Common myeloid progenitor, CD34-positive (primary cell): ENCODE data around the gene OVCH1.
A peak's percentile ranks its signal among the peaks of the same experiment; 100 is the strongest.

Source experiments
- CTCF ChIA-PET: fragments of 350-600 bp; sonication (Branson Sonifier 250); formaldehyde crosslinking; loops from one replicate; lab custom pipeline; 2021; ENCODE audit warnings: antibody characterized with exemption; lab: Charles Lee
- POLR2A ChIA-PET: fragments of 350-600 bp; sonication (Branson Sonifier 250); formaldehyde crosslinking; loops from one replicate; lab custom pipeline; 2021; ENCODE audit warnings: antibody characterized with exemption; lab: Charles Lee
- DNase-seq, 3 donors: peaks; one replicate each; pipeline versions ENCODE4 v3.0.0 to v3.0.0-alpha.2; 2013
- H3K27ac ChIP-seq, 2 experiments: 1 replicate in 1 of 2; 2 replicates in 1 of 2; pipeline ENCODE4 v1.7.0; 2013; ENCODE audit warnings: inconsistent platforms in 2 of 2, low read length in 2 of 2, mild to moderate bottlenecking in 2 of 2, low read depth in 1 of 2, moderate library complexity in 1 of 2; ENCODE audit not compliant: severe bottlenecking in 2 of 2, insufficient read depth in 1 of 2, poor library complexity in 1 of 2
- H3K27me3 ChIP-seq, 5 experiments: replicated peaks in 2 of 5; 1 replicate in 3 of 5; 2 replicates in 2 of 5; pipeline versions ENCODE4 v1.6.1 to v1.7.0; 2013; ENCODE audit warnings: low read length in 4 of 5, mild to moderate bottlenecking in 2 of 5, moderate library complexity in 2 of 5, inconsistent platforms in 1 of 5; ENCODE audit not compliant: insufficient read depth in 5 of 5, control insufficient read depth in 4 of 5
- H3K36me3 ChIP-seq, 4 experiments: 1 replicate in 2 of 4; 2 replicates in 2 of 4; pipeline versions ENCODE4 v1.6.1 to v1.7.0; 2013; ENCODE audit warnings: low read length in 3 of 4, control low read depth in 1 of 4, mild to moderate bottlenecking in 1 of 4; ENCODE audit not compliant: control insufficient read depth in 4 of 4, insufficient read depth in 4 of 4
- H3K4me1 ChIP-seq, 4 experiments: 1 replicate in 3 of 4; 2 replicates in 1 of 4; pipeline versions ENCODE4 v1.6.1 to v1.7.1; 2013; ENCODE audit warnings: low read length in 3 of 4, mild to moderate bottlenecking in 3 of 4, control low read depth in 1 of 4, inconsistent platforms in 1 of 4, moderate library complexity in 1 of 4; ENCODE audit not compliant: control insufficient read depth in 4 of 4, insufficient read depth in 4 of 4; ENCODE audit errors: control extremely low read depth in 1 of 4
- H3K4me3 ChIP-seq, 7 experiments: 1 replicate in 4 of 7; 2 replicates in 3 of 7; pipeline versions ENCODE4 v1.5.1 to v1.7.0; 2013; ENCODE audit warnings: mild to moderate bottlenecking in 7 of 7, low read length in 6 of 7, moderate library complexity in 6 of 7, inconsistent platforms in 2 of 7, low read depth in 2 of 7, control low read depth in 1 of 7; ENCODE audit not compliant: insufficient read depth in 4 of 7, control insufficient read depth in 1 of 7; ENCODE audit errors: extremely low read depth in 1 of 7
- H3K9me3 ChIP-seq, 5 experiments: 1 replicate in 4 of 5; 2 replicates in 1 of 5; pipeline versions ENCODE4 v1.6.1 to v1.7.1; 2013; ENCODE audit warnings: low read length in 4 of 5, mild to moderate bottlenecking in 2 of 5, inconsistent platforms in 1 of 5, low read depth in 1 of 5, moderate library complexity in 1 of 5; ENCODE audit not compliant: control insufficient read depth in 4 of 5, insufficient read depth in 2 of 5; ENCODE audit errors: control extremely low read depth in 1 of 5
- WGBS: methylation state at CpG from one replicate; pipeline ENCODE4 v1.1.5; 2013; ENCODE audit not compliant: insufficient coverage; 5-methylcytosine and 5-hydroxymethylcytosine counted together

OVCH1 gene

GRCh38 chr12:29519585-29520182 is 22.2 kb upstream of the OVCH1 start:
- DNase-seq, result peak; percentile 48 to 77 (median 63)
- POLR2A ChIA-PET, result no interaction called here
- no peak overlapping the region for H3K4me3 ChIP-seq
- H3K27me3 ChIP-seq, result no peaks in the 10 kb centered on the region
- CTCF ChIA-PET, result interaction anchor here (1.0 to 1.8 kb wide), 12 partner anchors 8 to 1332 kb away, joined by 3 to 8 read pairs (median 4); no protein-coding TSS in a partner anchor
- no peaks in the 10 kb centered on the region for H3K9me3 ChIP-seq
- no peaks in the 10 kb centered on the region for H3K36me3 ChIP-seq
- H3K4me1 ChIP-seq, result no peaks in the 10 kb centered on the region
- no peak overlapping the region for H3K27ac ChIP-seq

GRCh38 chr12:29518407-29518806 is 20.9 kb upstream of the OVCH1 start:
- DNase-seq, result no peak
- Histone ChIP-seq H3K4me1 (no peaks in the 10 kb centered on the region), H3K27me3 (peaks cover 0 to 2% (median 0%) of the 10 kb centered on the region in 5 experiments), H3K4me3 (no peak overlapping the region), H3K36me3 (no peaks in the 10 kb centered on the region), H3K9me3 (no peaks in the 10 kb centered on the region), H3K27ac (no peak overlapping the region)
- 83% methylated on average over 1 of the region's 2 CpGs for WGBS
- CTCF ChIA-PET, result interaction anchor here (1.2 to 1.6 kb wide), 6 partner anchors 9 to 1329 kb away, joined by 3 to 8 read pairs (median 4); no protein-coding TSS in a partner anchor
- POLR2A ChIA-PET, result no interaction called here

- CTCF ChIA-PET, result interaction anchor here (1.4 kb wide), 1 partner anchor 1290 kb away, joined by 3 read pairs; no protein-coding TSS in a partner anchor
- Histone ChIP-seq H3K27me3 (peaks cover 0 to 2% (median 0%) of the 10 kb centered on the region in 5 experiments), H3K27ac (no peak overlapping the region), H3K4me3 (no peak overlapping the region), H3K36me3 (no peaks in the 10 kb centered on the region), H3K9me3 (no peaks in the 10 kb centered on the region), H3K4me1 (no peaks in the 10 kb centered on the region)
- no peak for DNase-seq
- POLR2A ChIA-PET, result no interaction called here
- 88% methylated on average over 6 of the region's 7 CpGs for WGBS
These were observed 19.8 kb upstream of the OVCH1 start for GRCh38 chr12:29517264-29517663.

- ChIA-PET CTCF (interaction anchor here (0.9 to 1.4 kb wide), 3 partner anchors 1197 to 1291 kb away, joined by 3 read pairs; no protein-coding TSS in a partner anchor), POLR2A (no interaction called here)
- Histone ChIP-seq H3K4me1 (no peaks in the 10 kb centered on the region), H3K27me3 (peaks cover 0 to 2% (median 0%) of the 10 kb centered on the region in 5 experiments), H3K4me3 (no peak overlapping the region), H3K27ac (no peak overlapping the region), H3K36me3 (no peaks in the 10 kb centered on the region), H3K9me3 (no peaks in the 10 kb centered on the region)
- 86% methylated on average over 2 of the region's 2 CpGs for WGBS
- DNase-seq, result no peak
These were observed 19.0 kb upstream of the OVCH1 start for GRCh38 chr12:29516431-29516875.

- 92% methylated on average over 5 of the region's 6 CpGs for WGBS
- DNase-seq, result no peak
- Histone ChIP-seq H3K4me3 (no peak overlapping the region), H3K36me3 (no peaks in the 10 kb centered on the region), H3K4me1 (no peaks in the 10 kb centered on the region), H3K27me3 (peaks cover 0 to 2% (median 0%) of the 10 kb centered on the region in 5 experiments), H3K9me3 (no peaks in the 10 kb centered on the region), H3K27ac (no peak overlapping the region)
- POLR2A ChIA-PET, result no interaction called here
- CTCF ChIA-PET, result interaction anchor here (0.6 to 1.3 kb wide), 3 partner anchors 12 to 1149 kb away, joined by 3 to 4 read pairs (median 4); no protein-coding TSS in a partner anchor
These were observed 13.2 kb upstream of the OVCH1 start for GRCh38 chr12:29510591-29511185.

GRCh38 chr12:29509503-29509902 is 12.0 kb upstream of the OVCH1 start:
- no peak for DNase-seq
- H3K27ac ChIP-seq, result no peak overlapping the region
- no peaks in the 10 kb centered on the region for H3K4me1 ChIP-seq
- H3K4me3 ChIP-seq, result no peak overlapping the region
- no peaks in the 10 kb centered on the region for H3K36me3 ChIP-seq
- no peaks in the 10 kb centered on the region for H3K9me3 ChIP-seq
- H3K27me3 ChIP-seq, result peaks cover 0 to 2% (median 0%) of the 10 kb centered on the region in 5 experiments
- POLR2A ChIA-PET, result no interaction called here
- WGBS, result no CpG with 5 or more reads among the region's 1 CpG
- CTCF ChIA-PET, result interaction anchor here (1.4 kb wide), 1 partner anchor 9 kb away, joined by 5 read pairs; no protein-coding TSS in a partner anchor

- H3K36me3 ChIP-seq, result no peaks in the 10 kb centered on the region
- DNase-seq, result no peak
- no peaks in the 10 kb centered on the region for H3K4me1 ChIP-seq
- ChIA-PET POLR2A (no interaction called here), CTCF (interaction anchor here (1.4 kb wide), 1 partner anchor 10 kb away, joined by 5 read pairs; no protein-coding TSS in a partner anchor)
- no peak overlapping the region for H3K27ac ChIP-seq
- H3K4me3 ChIP-seq, result no peak overlapping the region
- 100% methylated on average over 1 of the region's 2 CpGs for WGBS
- H3K9me3 ChIP-seq, result no peaks in the 10 kb centered on the region
- peaks cover 0 to 2% (median 0%) of the 10 kb centered on the region in 5 experiments for H3K27me3 ChIP-seq
These were observed 11.5 kb upstream of the OVCH1 start for GRCh38 chr12:29508949-29509348.
